Cortex of kidney (tissue), 1 donor: Measurements from ENCODE around the gene HIVEP3.
"Not testable (repeated sequence)": the region's sequence is repeated elsewhere in the genome, so short reads cannot be mapped to it uniquely, and the experiment has no call there.

Experiments used
- DNase-seq: peaks from one replicate; lab custom pipeline; 2025; lab: John Stamatoyannopoulos, UW

Gene HIVEP3

DNA sequence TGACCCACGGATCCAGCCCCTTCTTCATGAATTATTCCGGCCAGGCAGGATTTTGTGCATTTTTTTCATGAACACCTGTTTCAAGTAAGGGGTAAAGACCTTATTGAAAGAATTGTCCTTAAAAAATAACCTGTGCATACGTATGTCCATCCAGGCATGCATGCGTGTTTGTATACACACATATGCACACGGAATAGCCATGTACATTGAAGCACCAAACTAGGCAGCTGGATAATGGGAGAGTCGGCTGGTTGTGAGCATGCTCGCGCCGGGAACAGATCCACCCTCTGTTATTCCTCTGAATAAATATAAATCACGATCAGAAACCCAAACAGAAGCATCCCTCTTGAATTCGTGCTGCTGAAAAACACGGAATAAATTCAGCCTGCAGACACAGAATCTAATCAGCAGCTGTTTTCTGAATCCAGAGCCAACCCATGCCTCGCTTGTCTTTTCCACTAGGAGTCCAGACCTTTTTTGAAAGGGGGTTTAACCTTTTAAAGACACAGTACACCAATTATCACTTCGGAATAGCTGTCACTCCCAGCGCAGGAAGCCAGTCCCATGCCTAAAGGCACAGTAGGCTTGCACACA, at the start of gene HIVEP3:
TSS of gene HIVEP3 (minus strand) at position 473 of the 594 bp plus-strand sequence.
- no peak for DNase-seq

GRCh38 chr1:41964400-41964799, 45.7 kb upstream of the HIVEP3 start:
- DNase-seq, result no peak

DNA sequence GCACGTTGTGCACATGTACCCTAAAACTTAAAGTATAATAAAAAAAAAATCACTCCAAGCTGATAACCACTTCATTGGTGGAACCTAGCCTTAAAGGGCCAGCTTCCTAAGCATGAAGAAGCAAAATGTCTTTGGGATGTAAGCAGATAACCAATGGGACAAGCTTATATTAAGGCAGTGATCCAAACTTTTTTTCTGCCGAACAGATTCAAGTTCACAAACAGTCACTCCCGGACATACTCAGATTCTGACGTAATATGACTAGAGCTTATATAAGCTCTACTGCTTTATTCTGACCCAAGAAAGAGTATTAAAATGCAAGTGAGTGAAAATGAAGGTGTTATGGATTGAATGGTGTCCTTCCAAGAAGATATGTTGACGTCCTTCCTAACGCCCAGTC, 44.9 kb upstream of the HIVEP3 start:
- no peak for DNase-seq

DNA sequence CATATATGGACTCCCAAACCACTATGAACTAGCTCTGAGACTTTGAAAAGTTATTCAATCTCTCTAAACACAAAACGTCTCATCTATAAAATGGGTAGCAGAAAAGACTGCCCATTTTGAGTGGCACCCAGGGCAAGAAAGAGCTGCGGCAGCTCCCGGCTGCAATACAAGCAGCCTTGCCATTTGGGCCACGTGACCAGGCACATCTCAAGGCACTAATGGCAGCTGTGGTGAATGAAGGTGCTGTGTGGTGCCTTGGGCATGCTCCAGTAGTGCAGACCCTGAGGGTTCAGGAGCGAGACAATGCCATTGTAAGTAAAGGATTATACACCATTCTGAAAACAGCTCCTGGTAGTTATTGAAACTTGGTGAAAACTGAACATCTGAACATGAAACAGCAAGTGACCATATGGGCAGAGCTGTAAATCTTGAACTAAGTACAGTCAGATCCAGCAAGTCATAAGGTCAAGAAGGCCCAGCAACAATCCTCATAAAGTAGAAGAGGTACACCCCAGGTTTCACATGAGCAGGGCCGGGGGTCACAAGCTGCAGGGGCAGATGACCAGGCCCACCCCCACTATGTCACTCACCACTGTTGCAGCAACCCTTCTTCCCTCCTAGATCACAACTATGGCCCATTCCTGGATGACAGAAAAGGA, 39.4 kb upstream of the HIVEP3 start:
- DNase-seq, result no peak

- DNase-seq, result no peak
Observed at GRCh38 chr1:41957568-41957967, 38.8 kb upstream of the HIVEP3 start.

DNA sequence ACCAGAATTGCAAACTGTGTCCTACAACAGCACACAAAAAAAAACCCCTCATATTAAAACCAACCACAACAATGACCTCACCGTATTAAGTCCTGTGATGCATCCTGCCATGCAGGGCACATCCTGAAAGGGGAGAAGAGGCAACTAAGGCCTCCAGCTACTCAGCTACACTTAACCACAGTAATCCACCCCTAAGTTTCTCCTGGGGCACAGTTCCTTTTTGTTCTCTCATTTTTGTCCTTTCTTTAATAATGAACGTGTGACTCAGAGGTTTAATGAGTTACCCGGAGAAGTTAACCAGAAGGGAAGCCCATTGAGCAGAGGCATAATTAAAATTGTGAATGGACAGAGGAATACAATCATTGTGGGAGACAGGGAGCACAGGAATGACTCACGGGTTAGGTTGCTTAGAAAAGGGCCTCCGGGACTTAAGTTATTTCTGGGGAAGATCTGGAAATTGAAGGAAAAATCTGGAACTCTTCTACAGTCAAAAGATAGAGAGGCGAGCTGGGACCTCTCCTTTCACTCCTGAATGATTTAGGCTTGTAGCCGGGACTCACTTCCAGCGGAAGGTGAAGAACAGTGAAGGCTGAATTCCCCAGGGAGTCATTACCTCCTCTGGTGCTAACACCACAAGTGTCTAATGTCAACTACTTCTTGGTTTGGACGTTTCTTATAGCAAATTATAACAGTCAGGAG, 36.9 kb upstream of the HIVEP3 start:
- DNase-seq, result no peak

DNA sequence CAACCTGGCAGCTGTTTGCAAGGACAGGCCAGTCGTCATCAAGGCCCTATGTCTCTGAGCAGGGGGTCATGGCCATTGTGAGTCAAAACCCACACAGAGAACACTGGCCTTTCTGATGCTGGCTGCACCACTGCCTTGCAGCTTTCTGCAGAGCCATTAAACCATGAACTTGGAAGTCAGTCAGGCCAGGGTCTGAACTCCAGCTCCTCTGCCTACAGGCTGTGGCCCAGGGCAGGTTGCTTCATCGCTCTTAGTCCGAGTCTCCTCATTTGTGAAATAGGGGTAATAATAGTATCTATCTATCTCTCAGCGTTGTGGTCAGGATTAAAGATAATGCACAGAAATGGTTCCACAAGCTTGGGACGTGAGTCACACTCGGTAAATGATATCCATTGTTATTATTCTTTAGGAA, 35.8 kb upstream of the HIVEP3 start:
- DNase-seq, result no peak

DNA sequence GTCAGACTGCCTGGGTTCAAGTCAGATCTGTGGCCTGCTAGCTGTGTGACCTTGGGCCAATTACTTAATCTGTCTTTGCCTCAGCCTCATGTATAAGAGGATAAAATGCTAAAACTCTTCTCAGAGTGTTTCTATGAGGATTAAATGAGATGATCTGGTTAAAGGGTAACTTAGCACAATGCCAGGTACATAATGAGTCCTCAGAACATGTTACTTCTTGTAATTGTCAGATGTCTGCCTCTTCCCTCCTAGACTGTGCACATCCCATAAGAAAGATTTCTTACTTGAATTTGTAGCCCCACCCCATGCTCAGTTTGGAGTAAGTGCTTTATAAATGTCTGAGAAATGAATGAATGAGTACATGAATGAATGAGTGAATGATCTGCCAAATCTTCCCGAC, 34.6 kb upstream of the HIVEP3 start:
- no peak for DNase-seq

DNA sequence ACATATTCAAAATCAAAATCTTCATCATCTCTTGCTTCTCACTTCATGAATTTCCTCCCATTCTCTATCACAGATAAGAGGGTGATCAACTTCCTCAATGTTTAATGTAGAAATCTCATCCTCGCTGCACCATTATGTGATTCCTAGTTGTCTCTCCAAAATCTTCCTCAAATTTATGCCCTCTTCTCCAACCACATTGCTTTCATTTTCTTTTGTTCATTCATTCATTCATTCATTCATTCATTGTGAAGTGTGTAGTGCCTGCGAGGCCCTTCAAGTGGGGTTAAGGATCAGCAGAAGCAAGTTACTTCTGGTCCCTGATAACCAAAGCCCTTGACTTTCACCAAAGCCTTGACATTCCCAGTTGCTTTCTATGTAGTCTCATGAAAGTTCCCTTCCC, 33.5 kb upstream of the HIVEP3 start:
- DNase-seq, result no peak

- not testable (repeated sequence) for DNase-seq
Observed at GRCh38 chr1:41951492-41951891, 32.8 kb upstream of the HIVEP3 start.

GRCh38 chr1:41950820-41951219, 32.1 kb upstream of the HIVEP3 start:
- DNase-seq, result no peak

DNA sequence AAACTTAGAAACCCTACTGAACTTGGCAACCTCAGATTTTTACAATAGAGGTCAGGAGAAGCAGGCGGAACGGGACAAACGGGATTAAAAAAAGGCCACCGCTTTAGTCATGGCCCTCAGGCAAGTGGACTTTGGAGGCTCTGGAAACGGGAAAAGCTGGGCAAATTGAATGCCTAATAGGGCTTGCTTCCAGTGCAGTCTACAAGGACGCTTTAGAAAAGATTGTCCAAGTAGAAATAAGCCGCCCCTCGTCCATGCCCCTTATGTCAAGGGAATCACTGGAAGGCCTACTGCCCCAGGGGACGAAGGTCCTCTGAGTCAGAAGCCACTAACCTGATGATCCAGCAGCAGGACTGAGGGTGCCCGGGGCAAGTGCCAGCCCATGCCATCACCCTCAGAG, 27.2 kb upstream of the HIVEP3 start:
- DNase-seq, result not testable (repeated sequence)

DNA sequence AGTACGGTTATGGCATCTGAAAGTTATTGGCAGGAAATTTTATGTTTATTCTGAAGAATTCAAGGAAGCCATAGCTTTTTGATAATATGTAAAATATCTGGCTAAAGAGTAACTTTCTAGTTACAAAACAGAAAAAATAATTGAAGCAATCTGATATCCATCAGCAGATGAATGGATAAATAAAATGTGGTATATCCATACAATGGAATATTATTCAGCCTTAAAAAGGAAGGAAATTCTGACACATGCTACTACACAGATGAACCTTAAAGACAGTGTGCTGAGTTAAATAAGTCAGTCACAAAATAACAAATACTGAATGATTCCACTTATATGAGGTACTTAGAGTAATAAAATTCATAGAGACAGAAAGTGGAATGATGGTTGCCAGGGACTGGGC, 25.0 kb upstream of the HIVEP3 start:
- DNase-seq, result no peak

- no peak for DNase-seq
Observed at GRCh38 chr1:41942278-41942677, 23.6 kb upstream of the HIVEP3 start.

DNA sequence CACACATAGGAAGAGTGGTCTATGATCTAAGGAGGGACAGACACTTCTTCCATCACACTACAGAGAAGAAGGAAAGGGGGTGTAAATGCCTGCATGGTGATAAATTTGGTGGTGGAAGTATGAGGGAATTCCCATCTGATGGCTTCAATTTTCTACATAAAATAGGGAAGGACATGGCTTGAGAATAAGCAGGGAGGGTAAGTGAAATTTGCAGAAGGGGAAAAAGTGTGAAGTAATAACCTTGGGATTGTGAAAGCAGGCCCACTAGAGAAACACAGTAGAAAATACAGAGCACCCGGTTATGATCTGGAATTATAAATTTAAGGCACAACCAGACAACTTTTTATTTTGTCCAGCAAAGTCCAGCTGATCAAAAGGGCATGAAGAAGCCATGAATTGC, 22.7 kb upstream of the HIVEP3 start:
- no peak for DNase-seq

- DNase-seq, result no peak
Observed at GRCh38 chr1:41939194-41939593, 20.5 kb upstream of the HIVEP3 start.

DNA sequence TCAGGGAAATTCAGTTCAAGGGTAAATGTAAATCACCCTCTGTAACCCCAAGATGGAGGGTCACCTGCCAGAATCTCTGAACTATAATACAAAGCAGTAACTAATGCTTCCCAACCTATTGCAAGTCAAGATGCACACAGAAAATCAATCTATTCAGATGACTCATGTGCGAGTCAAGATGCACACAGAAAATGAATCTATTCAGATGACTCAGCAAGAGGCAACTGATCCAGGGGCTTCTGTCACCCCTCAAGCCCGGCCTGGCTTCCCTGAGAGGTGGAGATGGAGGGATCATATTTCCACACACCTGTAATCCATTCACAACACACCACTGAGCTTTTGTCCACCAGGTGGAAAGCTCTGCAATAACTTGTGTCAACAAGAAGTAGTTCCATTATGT, 17.4 kb upstream of the HIVEP3 start:
- no peak for DNase-seq

- no peak for DNase-seq
Observed at GRCh38 chr1:41935226-41935625, 16.5 kb upstream of the HIVEP3 start.

DNA sequence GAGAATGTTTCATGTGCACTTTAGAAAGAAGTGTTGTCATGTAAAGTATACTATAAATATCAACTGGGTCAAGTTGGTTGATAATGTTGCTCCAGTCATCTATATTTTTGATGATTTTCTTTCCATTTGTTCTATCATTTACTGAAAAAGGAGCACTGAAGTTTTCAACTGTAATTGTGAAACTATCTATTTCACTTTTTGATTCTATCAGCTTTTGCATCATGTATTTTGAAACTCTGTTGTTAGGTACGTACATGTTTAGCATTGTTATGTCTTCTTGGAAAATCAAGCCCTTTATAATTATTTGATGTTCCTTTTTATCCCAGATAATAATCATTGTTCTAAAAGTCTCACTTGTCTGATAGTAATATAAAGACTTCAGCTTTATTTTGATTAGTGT, 14.4 kb upstream of the HIVEP3 start:
- no peak for DNase-seq

- DNase-seq, result no peak
Observed at GRCh38 chr1:41931578-41931977, 12.9 kb upstream of the HIVEP3 start.

- no peak for DNase-seq
Observed at GRCh38 chr1:41927118-41927517, 8.4 kb upstream of the HIVEP3 start.

GRCh38 chr1:41925712-41926111, 7.0 kb upstream of the HIVEP3 start:
- no peak for DNase-seq

DNA sequence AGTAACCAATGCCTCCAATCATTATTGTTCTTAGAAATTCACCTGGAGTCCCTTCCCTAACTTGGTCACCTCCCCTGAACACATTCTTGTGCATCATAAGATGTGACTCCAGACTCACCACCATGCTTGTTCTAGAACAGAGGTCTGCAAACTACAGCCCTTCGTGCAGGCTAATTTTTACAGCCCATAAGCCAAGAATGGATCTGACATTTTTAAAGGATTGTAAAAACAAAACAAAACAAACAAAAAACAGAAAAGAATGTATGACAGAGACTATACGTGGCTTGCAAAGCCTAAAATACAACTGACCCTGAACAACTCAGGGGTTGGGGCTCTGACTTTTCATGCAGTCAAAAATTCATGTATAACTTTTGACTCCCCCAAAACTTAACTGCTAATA, 6.2 kb upstream of the HIVEP3 start:
- no peak for DNase-seq

GRCh38 chr1:41921271-41921670, 2.5 kb upstream of the HIVEP3 start:
- DNase-seq, result not testable (repeated sequence)
